Esophagus muscularis mucosa (tissue), 3 donors: ENCODE results near the gene C1QTNF7.

ENCODE experiments used
- POLR2A ChIP-seq: fragments of 450-650 bp; IDR thresholded peaks from one replicate; pipeline ENCODE4 v1.6.1; 2017; ENCODE audit warnings: antibody characterized with exemption, moderate library complexity, mild to moderate bottlenecking, low read depth
- TF ChIP-seq, protein P1 (sequence below), 3 experiments: fragments of 200-600 bp in 2 of 3; fragments of 450-650 bp in 1 of 3; sonication (generic) in 2 of 3; IDR thresholded peaks; one replicate each; pipeline ENCODE4 v1.5.1; 2017 to 2019; ENCODE audit warnings: antibody characterized with exemption in 3 of 3, mild to moderate bottlenecking in 2 of 3, moderate library complexity in 1 of 3

DNA sequence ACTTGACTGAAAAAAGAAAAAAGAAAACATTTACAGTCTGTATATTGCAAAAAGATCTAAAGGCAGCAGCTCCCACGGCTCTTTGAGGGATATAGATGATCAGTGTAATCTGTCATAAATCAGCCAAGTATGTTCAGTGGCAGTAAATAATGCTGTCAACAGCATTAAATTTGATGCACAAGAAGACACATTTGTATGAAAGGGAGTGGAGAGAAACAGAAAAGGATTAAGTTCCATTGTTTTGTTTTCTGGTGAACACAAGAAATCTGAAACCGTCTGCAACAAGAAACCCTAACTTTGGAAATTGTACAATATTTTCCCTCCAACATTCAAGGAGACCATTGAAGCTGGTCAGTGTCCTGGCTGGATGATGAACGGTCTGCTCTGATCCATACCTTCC lies 27.6 kb upstream of the C1QTNF7 start:
- TF ChIP-seq, protein P1, sequence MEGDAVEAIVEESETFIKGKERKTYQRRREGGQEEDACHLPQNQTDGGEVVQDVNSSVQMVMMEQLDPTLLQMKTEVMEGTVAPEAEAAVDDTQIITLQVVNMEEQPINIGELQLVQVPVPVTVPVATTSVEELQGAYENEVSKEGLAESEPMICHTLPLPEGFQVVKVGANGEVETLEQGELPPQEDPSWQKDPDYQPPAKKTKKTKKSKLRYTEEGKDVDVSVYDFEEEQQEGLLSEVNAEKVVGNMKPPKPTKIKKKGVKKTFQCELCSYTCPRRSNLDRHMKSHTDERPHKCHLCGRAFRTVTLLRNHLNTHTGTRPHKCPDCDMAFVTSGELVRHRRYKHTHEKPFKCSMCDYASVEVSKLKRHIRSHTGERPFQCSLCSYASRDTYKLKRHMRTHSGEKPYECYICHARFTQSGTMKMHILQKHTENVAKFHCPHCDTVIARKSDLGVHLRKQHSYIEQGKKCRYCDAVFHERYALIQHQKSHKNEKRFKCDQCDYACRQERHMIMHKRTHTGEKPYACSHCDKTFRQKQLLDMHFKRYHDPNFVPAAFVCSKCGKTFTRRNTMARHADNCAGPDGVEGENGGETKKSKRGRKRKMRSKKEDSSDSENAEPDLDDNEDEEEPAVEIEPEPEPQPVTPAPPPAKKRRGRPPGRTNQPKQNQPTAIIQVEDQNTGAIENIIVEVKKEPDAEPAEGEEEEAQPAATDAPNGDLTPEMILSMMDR (IDR thresholded peaks at IDR 0.05), result no peak
- no peak for TF ChIP-seq POLR2A
